GM19467 (cell line): ENCODE results near the gene PBX1.

Source experiments
- ATAC-seq: cut with Tn5 transposase; IDR thresholded peaks from one replicate; pipeline ENCODE4 v1.9.1; 2021; ENCODE audit warnings: mild to moderate bottlenecking, moderate library complexity; ENCODE audit not compliant: unreplicated experiment

Gene PBX1

GRCh38 chr1:164901031-164901430 lies 342.0 kb downstream of the PBX1 start:
- ATAC-seq = no peak
